COLO668 (cell line): ENCODE measurements around the gene FXR2.

Experiments
- DNase-seq: peaks from one replicate; lab custom pipeline; 2025; ENCODE audit not compliant: unreplicated experiment; lab: John Stamatoyannopoulos, UW

Gene FXR2

GRCh38 chr17:7573324-7574080 lies 41.2 kb downstream of the FXR2 start:
- DNase-seq: peak; percentile 85

GRCh38 chr17:7572588-7573323 lies 41.9 kb downstream of the FXR2 start:
- peak; percentile 95 for DNase-seq

GRCh38 chr17:7572338-7572587 lies 42.4 kb downstream of the FXR2 start:
- DNase-seq: no peak

- no peak for DNase-seq
Observed at GRCh38 chr17:7570351-7570750, 44.3 kb downstream of the FXR2 start.

- no peak for DNase-seq
Observed at GRCh38 chr17:7569571-7569970, 45.1 kb downstream of the FXR2 start.

- no peak for DNase-seq
Observed at GRCh38 chr17:7563115-7563869, 51.4 kb downstream of the FXR2 start.

- peak; percentile 35 for DNase-seq
Observed at GRCh38 chr17:7562208-7562605, 52.5 kb downstream of the FXR2 start.

GRCh38 chr17:7561589-7562207 lies 53.0 kb downstream of the FXR2 start, which contains the start of gene SENP3:
Gene SENP3 (plus strand): TSS chr17:7561919. CDS start chr17:7563077, 1,158 bp downstream.
- DNase-seq: peak; percentile 91

- DNase-seq: peak; percentile 84
Observed at GRCh38 chr17:7561028-7561575, 53.6 kb downstream of the FXR2 start.

GRCh38 chr17:7560172-7561027 lies 54.3 kb downstream of the FXR2 start:
- peak; percentile 62 for DNase-seq

GRCh38 chr17:7559320-7560171 lies 55.2 kb downstream of the FXR2 start:
- DNase-seq: peak; percentile 15

GRCh38 chr17:7558544-7559319 lies 56.0 kb downstream of the FXR2 start, which contains the start of gene TNFSF13:
Gene TNFSF13 (plus strand): TSS chr17:7558750. CDS start chr17:7559040, 290 bp downstream.
- DNase-seq: peak; percentile 45

GRCh38 chr17:7557775-7558543 lies 56.7 kb downstream of the FXR2 start:
- peak; percentile 80 for DNase-seq

- no peak for DNase-seq
Observed at GRCh38 chr17:7557147-7557764, 57.4 kb downstream of the FXR2 start.

- DNase-seq: no peak
Observed at GRCh38 chr17:7556627-7557026, 58.1 kb downstream of the FXR2 start.

- no peak for DNase-seq
Observed at GRCh38 chr17:7555320-7555948, 59.3 kb downstream of the FXR2 start.

GRCh38 chr17:7553356-7553755 lies 61.3 kb downstream of the FXR2 start:
- DNase-seq: no peak
